HG02798 (cell line): ENCODE results near the gene SNAP23.
"Not testable (repeated sequence)": the region's sequence is repeated elsewhere in the genome, so short reads cannot be mapped to it uniquely, and the experiment has no call there.

ENCODE experiments used
- ATAC-seq: cut with Tn5 transposase; IDR thresholded peaks from one replicate; pipeline ENCODE4 v1.9.1; 2021; ENCODE audit warnings: mild to moderate bottlenecking; ENCODE audit not compliant: unreplicated experiment, poor library complexity

Gene SNAP23

GRCh38 chr15:42553554-42553953 lies 58.1 kb downstream of the SNAP23 start:
- ATAC-seq = no peak

- ATAC-seq = not testable (repeated sequence)
Observed at GRCh38 chr15:42556550-42557207, 61.2 kb downstream of the SNAP23 start.

- ATAC-seq = no peak
Observed at GRCh38 chr15:42558739-42559138, 63.3 kb downstream of the SNAP23 start.

GRCh38 chr15:42575188-42576039 lies 80.0 kb downstream of the SNAP23 start, which contains the start of gene STARD9:
STARD9 (plus strand) TSS chr15:42575606; CDS start chr15:42575716, 110 bp downstream.
- peak; percentile 92 for ATAC-seq

GRCh38 chr15:42576040-42576594 lies 80.7 kb downstream of the SNAP23 start:
- ATAC-seq = no peak

- ATAC-seq = no peak
Observed at GRCh38 chr15:42576776-42577175, 81.3 kb downstream of the SNAP23 start.

- ATAC-seq = no peak
Observed at GRCh38 chr15:42577514-42578031, 82.1 kb downstream of the SNAP23 start.

GRCh38 chr15:42578984-42579537 lies 83.6 kb downstream of the SNAP23 start:
- no peak for ATAC-seq

- ATAC-seq = peak; percentile 80
Observed at GRCh38 chr15:42581272-42581730, 85.9 kb downstream of the SNAP23 start.
